ENCODE results near the gene C16orf92.
"Not testable (repeated sequence)": the region's sequence is repeated elsewhere in the genome, so short reads cannot be mapped to it uniquely, and the experiment has no call there.

The C16orf92 gene

GRCh38 chr16:30032083-30032819 lies 9.3 kb downstream of the C16orf92 start:
- no peaks in the 10 kb centered on the region for H3K9me3 ChIP-seq (ENCODE audit: insufficient read depth, low read depth, low read length)
- no peak overlapping the region for H3K27ac ChIP-seq (ENCODE audit: low read length)
- no peak overlapping the region for H3K9ac ChIP-seq (ENCODE audit: low read depth, low read length)
- H3K4me3 ChIP-seq (ENCODE audit: low read length) = peak overlapping the region; percentile 77; the same call in 1 of the 2 replicates
- peaks cover 47% of the 10 kb centered on the region for H3K27me3 ChIP-seq (ENCODE audit: insufficient read depth, low read length)
- no peaks in the 10 kb centered on the region for H3K36me3 ChIP-seq (ENCODE audit: insufficient read depth, low read depth, low read length)
- H3K4me1 ChIP-seq (ENCODE audit: insufficient read depth, low read length) = peaks cover 11% of the 10 kb centered on the region; the same call in 1 of the 2 replicates

DNA sequence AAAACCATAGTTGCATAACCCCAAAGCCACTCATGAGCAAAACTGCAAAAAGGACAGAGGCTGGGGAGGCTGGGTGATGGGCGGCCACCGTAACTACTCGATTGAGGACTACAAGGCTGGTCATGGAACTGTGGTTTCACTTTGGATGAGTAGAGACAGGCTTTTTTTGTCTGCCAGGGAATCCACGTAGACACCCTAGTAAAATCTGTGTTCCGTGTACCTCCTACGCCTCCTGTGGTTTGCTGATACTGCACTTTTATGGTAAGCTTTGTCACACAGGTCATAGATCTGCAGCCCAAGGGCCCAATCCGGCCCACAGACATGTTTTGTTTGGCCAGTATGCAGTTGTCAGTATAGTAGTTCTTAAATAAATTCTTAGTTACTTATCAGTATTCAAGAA lies 10.3 kb downstream of the C16orf92 start:
- Histone ChIP-seq H3K4me3 (ENCODE audit: low read length) (no peak overlapping the region), H3K36me3 (ENCODE audit: insufficient read depth, low read depth, low read length) (no peaks in the 10 kb centered on the region), H3K27ac (ENCODE audit: low read length) (no peak overlapping the region), H3K4me1 (ENCODE audit: insufficient read depth, low read length) (peaks cover 11% of the 10 kb centered on the region; the same call in 1 of the 2 replicates), H3K27me3 (ENCODE audit: insufficient read depth, low read length) (peaks cover 47% of the 10 kb centered on the region), H3K9me3 (ENCODE audit: insufficient read depth, low read depth, low read length) (no peaks in the 10 kb centered on the region), H3K9ac (ENCODE audit: low read depth, low read length) (no peak overlapping the region)

GRCh38 chr16:30040221-30040620 lies 17.2 kb downstream of the C16orf92 start:
- H3K9ac ChIP-seq (ENCODE audit: low read depth, low read length) = no peak overlapping the region
- no peak overlapping the region for H3K27ac ChIP-seq (ENCODE audit: low read length)
- H3K4me1 ChIP-seq (ENCODE audit: insufficient read depth, low read length) = no peaks in the 10 kb centered on the region
- H3K4me3 ChIP-seq (ENCODE audit: low read length) = no peak overlapping the region
- H3K9me3 ChIP-seq (ENCODE audit: insufficient read depth, low read depth, low read length) = no peaks in the 10 kb centered on the region
- no peaks in the 10 kb centered on the region for H3K36me3 ChIP-seq (ENCODE audit: insufficient read depth, low read depth, low read length)
- H3K27me3 ChIP-seq (ENCODE audit: insufficient read depth, low read length) = peaks cover 11% of the 10 kb centered on the region

GRCh38 chr16:30040690-30041089 lies 17.7 kb downstream of the C16orf92 start:
- H3K9ac ChIP-seq (ENCODE audit: low read depth, low read length); H3K27ac ChIP-seq (ENCODE audit: low read length); H3K36me3 ChIP-seq (ENCODE audit: insufficient read depth, low read depth, low read length); H3K4me1 ChIP-seq (ENCODE audit: insufficient read depth, low read length); H3K4me3 ChIP-seq (ENCODE audit: low read length); H3K27me3 ChIP-seq (ENCODE audit: insufficient read depth, low read length); H3K9me3 ChIP-seq (ENCODE audit: insufficient read depth, low read depth, low read length): not testable (repeated sequence)

DNA sequence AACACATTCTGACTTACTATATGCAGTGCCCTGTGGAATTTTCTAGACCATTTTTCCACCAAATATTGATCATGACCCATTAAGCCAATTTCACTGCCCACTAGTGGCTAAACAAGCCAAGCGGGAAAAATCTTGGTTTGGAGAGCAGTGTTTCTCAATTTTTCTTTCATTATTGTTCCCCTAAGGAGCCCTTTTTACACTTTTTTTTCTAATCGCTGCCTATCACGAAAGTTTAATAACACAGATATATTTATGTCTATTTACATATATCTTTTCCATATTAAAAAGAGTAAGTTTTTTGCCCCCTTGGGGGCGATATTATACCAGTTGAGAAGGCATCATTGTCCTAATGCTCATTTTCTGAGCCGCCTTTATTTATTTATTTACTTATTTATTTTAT lies 18.8 kb downstream of the C16orf92 start:
- no peak overlapping the region for H3K4me3 ChIP-seq (ENCODE audit: low read length)
- H3K36me3 ChIP-seq (ENCODE audit: insufficient read depth, low read depth, low read length) = no peaks in the 10 kb centered on the region
- H3K4me1 ChIP-seq (ENCODE audit: insufficient read depth, low read length) = no peaks in the 10 kb centered on the region
- H3K9me3 ChIP-seq (ENCODE audit: insufficient read depth, low read depth, low read length) = no peaks in the 10 kb centered on the region
- no peak overlapping the region for H3K27ac ChIP-seq (ENCODE audit: low read length)
- H3K9ac ChIP-seq (ENCODE audit: low read depth, low read length) = no peak overlapping the region
- H3K27me3 ChIP-seq (ENCODE audit: insufficient read depth, low read length) = no peaks in the 10 kb centered on the region

DNA sequence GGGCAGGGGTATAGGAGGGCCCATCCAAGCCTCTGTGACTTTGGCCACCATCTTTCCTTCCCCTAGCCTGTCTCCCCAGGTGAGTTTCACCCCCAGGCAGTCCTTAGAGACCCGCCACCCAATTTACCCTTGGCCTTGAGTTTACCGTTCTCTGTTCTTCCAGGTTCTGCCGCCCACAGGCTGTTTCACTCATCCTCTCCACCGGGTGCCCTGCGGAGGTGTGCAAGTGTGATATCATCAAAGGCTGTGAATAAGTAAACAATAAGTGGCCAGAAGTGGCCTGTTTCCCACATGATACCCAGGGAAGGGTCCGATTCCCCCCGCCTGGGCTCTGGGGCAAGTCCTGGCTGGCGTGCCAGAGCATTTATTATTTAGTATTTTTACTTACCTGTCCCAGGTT lies 23.2 kb downstream of the C16orf92 start:
- no peaks in the 10 kb centered on the region for H3K36me3 ChIP-seq (ENCODE audit: insufficient read depth, low read depth, low read length)
- no peak overlapping the region for H3K9ac ChIP-seq (ENCODE audit: low read depth, low read length)
- no peak overlapping the region for H3K4me3 ChIP-seq (ENCODE audit: low read length)
- H3K27ac ChIP-seq (ENCODE audit: low read length) = no peak overlapping the region
- no peaks in the 10 kb centered on the region for H3K27me3 ChIP-seq (ENCODE audit: insufficient read depth, low read length)
- no peaks in the 10 kb centered on the region for H3K4me1 ChIP-seq (ENCODE audit: insufficient read depth, low read length)
- no peaks in the 10 kb centered on the region for H3K9me3 ChIP-seq (ENCODE audit: insufficient read depth, low read depth, low read length)

DNA sequence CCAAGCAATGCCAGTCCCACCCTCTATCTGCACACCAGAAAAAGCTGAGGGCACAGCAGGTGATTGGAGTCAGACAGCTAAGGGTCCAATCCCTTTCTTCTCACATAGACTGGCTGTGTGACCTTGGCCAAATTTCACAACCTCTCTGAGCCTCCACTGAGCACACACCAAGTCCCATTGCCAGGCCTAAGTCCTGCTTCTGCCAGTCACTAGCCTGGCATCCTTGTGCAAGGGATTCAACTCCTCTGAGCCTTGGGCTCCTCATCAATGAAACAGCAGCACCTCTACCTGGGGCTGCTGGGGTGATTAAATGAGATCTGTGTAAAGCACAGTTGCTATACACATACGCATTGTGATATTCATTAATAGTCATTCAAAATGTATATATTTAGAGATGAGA lies 23.6 kb downstream of the C16orf92 start:
- H3K9me3 ChIP-seq (ENCODE audit: insufficient read depth, low read depth, low read length) = no peaks in the 10 kb centered on the region
- no peak overlapping the region for H3K4me3 ChIP-seq (ENCODE audit: low read length)
- H3K27me3 ChIP-seq (ENCODE audit: insufficient read depth, low read length) = no peaks in the 10 kb centered on the region

DNA sequence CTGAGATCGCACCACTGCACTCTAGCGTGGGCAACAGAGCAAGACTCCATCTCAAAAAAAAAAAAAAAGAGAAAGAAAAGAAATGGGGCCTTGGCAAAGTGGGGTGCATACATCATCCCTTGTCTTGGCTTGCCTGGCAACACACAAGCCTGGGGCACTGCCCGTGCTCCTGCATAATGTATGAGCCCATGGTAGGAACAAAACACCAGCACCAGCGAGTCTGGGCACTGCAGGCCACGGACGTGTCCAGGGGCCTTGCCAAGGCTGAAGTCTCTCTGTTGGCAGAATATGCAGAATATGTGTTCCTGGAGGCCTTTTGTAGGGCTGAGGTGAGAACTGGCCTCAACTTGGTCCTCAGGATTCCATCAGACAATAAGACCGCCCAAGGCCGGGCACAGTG lies 26.9 kb downstream of the C16orf92 start:
- H3K9ac ChIP-seq (ENCODE audit: low read depth, low read length) = no peak overlapping the region
- H3K4me1 ChIP-seq (ENCODE audit: insufficient read depth, low read length) = no peaks in the 10 kb centered on the region

More for the DNA sequence above, 23.6 kb downstream of the C16orf92 start:
- no peaks in the 10 kb centered on the region for H3K36me3 ChIP-seq (ENCODE audit: insufficient read depth, low read depth, low read length)
- no peaks in the 10 kb centered on the region for H3K4me1 ChIP-seq (ENCODE audit: insufficient read depth, low read length)
- no peak overlapping the region for H3K27ac ChIP-seq (ENCODE audit: low read length)
- no peak overlapping the region for H3K9ac ChIP-seq (ENCODE audit: low read depth, low read length)

DNA sequence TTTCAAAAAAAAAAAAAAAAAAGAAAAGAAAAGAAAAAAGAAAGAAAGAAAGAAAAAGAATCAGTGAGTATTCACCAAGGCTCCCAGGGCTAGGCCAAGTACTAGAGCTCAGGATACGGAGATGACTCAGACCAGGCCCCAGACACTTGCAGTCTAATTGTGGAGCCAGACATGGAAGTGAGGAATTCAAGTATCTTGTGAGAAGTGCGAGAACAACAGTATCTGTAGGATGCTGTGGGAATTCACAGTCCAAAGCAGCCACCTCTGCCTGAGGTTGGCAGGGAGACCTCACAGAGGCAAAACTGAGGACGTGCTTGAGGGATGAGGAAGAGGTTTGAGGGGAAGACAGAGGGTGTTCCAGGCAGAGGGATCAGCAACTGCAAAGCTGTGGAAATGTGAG lies 28.5 kb downstream of the C16orf92 start:
- no peaks in the 10 kb centered on the region for H3K4me1 ChIP-seq (ENCODE audit: insufficient read depth, low read length)
- no peak overlapping the region for H3K9ac ChIP-seq (ENCODE audit: low read depth, low read length)
- H3K27ac ChIP-seq (ENCODE audit: low read length) = no peak overlapping the region
- H3K9me3 ChIP-seq (ENCODE audit: insufficient read depth, low read depth, low read length) = no peaks in the 10 kb centered on the region
- no peaks in the 10 kb centered on the region; the same call in 1 of the 2 replicates for H3K27me3 ChIP-seq (ENCODE audit: insufficient read depth, low read length)
- H3K36me3 ChIP-seq (ENCODE audit: insufficient read depth, low read depth, low read length) = no peaks in the 10 kb centered on the region
- H3K4me3 ChIP-seq (ENCODE audit: low read length) = no peak overlapping the region

More for the DNA sequence above, 26.9 kb downstream of the C16orf92 start:
- H3K4me3 ChIP-seq (ENCODE audit: low read length) = no peak overlapping the region
- no peaks in the 10 kb centered on the region for H3K9me3 ChIP-seq (ENCODE audit: insufficient read depth, low read depth, low read length)
- no peaks in the 10 kb centered on the region for H3K36me3 ChIP-seq (ENCODE audit: insufficient read depth, low read depth, low read length)
- no peaks in the 10 kb centered on the region; the same call in 1 of the 2 replicates for H3K27me3 ChIP-seq (ENCODE audit: insufficient read depth, low read length)
- H3K27ac ChIP-seq (ENCODE audit: low read length) = no peak overlapping the region

DNA sequence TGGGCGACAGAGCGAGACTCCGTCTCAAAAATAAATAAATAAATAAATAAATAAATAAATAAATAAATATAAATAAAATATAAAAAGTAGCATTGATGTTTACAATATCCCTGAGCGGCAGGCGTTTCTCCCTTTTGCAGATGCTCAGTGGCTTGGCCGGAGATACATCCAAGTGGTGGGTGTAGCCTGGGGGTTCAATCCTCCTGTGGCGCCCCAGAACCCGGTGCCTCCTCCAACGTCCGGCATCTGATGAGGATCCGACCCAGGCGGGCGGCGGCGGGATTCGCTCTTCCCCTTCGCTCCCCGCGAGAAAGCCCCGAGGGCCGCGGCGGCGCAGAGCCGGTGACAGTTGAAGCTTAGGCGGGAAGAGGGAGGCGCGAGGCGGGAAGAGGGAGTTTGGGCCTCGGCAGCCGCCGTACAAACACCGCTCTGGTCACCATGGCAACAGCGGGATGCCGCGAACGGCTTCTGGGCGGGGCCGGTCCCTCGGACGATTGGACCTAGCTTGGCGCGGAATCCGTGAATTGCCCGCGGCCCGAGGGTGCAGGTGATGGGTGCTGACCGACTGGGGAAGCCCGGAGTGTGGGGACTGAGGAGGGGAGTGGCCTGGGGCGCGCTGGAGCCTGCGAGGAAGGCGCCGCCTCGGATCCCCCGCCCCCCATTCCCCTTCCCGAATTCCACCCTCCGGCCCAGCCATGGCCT lies 29.8 kb downstream of the C16orf92 start:
- Histone ChIP-seq H3K27me3 (ENCODE audit: insufficient read depth, low read length) (no peaks in the 10 kb centered on the region; the same call in 1 of the 2 replicates), H3K27ac (ENCODE audit: low read length) (no peak overlapping the region), H3K36me3 (ENCODE audit: insufficient read depth, low read depth, low read length) (no peaks in the 10 kb centered on the region), H3K9me3 (ENCODE audit: insufficient read depth, low read depth, low read length) (no peaks in the 10 kb centered on the region), H3K4me3 (ENCODE audit: low read length) (peak overlapping the region; percentile 82), H3K4me1 (ENCODE audit: insufficient read depth, low read length) (no peaks in the 10 kb centered on the region), H3K9ac (ENCODE audit: low read depth, low read length) (peak overlapping the region; percentile 75; the same call in 1 of the 2 replicates)

GRCh38 chr16:30053376-30054015 lies 30.5 kb downstream of the C16orf92 start:
- peak overlapping the region; percentile 82 for H3K4me3 ChIP-seq (ENCODE audit: low read length)
- H3K9me3 ChIP-seq (ENCODE audit: insufficient read depth, low read depth, low read length) = no peaks in the 10 kb centered on the region
- no peaks in the 10 kb centered on the region; the same call in 1 of the 2 replicates for H3K27me3 ChIP-seq (ENCODE audit: insufficient read depth, low read length)
- no peak overlapping the region for H3K27ac ChIP-seq (ENCODE audit: low read length)
- H3K9ac ChIP-seq (ENCODE audit: low read depth, low read length) = peak overlapping the region; percentile 75; the same call in 1 of the 2 replicates
- H3K36me3 ChIP-seq (ENCODE audit: insufficient read depth, low read depth, low read length) = no peaks in the 10 kb centered on the region
- no peaks in the 10 kb centered on the region for H3K4me1 ChIP-seq (ENCODE audit: insufficient read depth, low read length)

Data from iPS-20b (cell line).